Activated T-helper 1 cell treated with anti-CD3 and anti-CD28 coated beads, Interleukin-12 subunit alpha, Interleukin-12 subunit beta, Interleukin-2, Interleukin-4 antibody, amounts not matched to agents 30 ng/mL and 10 ng/mL and 1 ng/mL, durations not matched to agents 14 hours and 24 hours and 36 hours (primary cell): ENCODE data around the gene MYO1F. TPM values are rescaled to one million over a fixed set of nuclear protein-coding genes. Genes with fewer than 3 reads are reported as not detected.
A peak's percentile ranks its signal among the peaks of the same experiment; 100 is the strongest.

Source experiments
- DNase-seq: peaks from one replicate; pipeline ENCODE4 v3.0.0; 2021; ENCODE audit warnings: low spot score
- H3K27ac Mint-ChIP-seq: one replicate; pipeline ENCODE4 v1.8.0; 2021; ENCODE audit warnings: mild to moderate bottlenecking, mixed read lengths
- H3K27me3 Mint-ChIP-seq: one replicate; pipeline ENCODE4 v1.8.0; 2022; ENCODE audit warnings: mild to moderate bottlenecking, moderate library complexity, mixed read lengths; ENCODE audit not compliant: insufficient read depth
- H3K36me3 Mint-ChIP-seq: one replicate; pipeline ENCODE4 v1.8.0; 2021; ENCODE audit warnings: low read depth, mixed read lengths
- H3K4me1 Mint-ChIP-seq: one replicate; pipeline ENCODE4 v1.8.0; 2021; ENCODE audit warnings: low read depth, mixed read lengths
- H3K4me3 Mint-ChIP-seq: one replicate; pipeline ENCODE4 v1.8.0; 2021; ENCODE audit warnings: mild to moderate bottlenecking, moderate library complexity, mixed read lengths
- H3K9me3 Mint-ChIP-seq: one replicate; pipeline ENCODE4 v1.8.0; 2021; ENCODE audit warnings: mixed read lengths
- intact Hi-C: fragments of 100-400 bp; cut with micrococcal nuclease; formaldehyde crosslinking; loops from one replicate; pipeline ENCODE4 v1.15.1; 2024
- total RNA-seq: library from RNA; stranded (reverse); gene quantifications from 2 replicates; pipeline ENCODE4 v1.2.3, GENCODE V29; 2022

The MYO1F gene
- total RNA-seq, 1 donor from 2014 or later = 50.9 TPM

- no peaks in the 10 kb centered on the region for H3K9me3 Mint-ChIP-seq
- intact Hi-C loops = no loop called here
- peaks cover 53% of the 10 kb centered on the region for H3K36me3 Mint-ChIP-seq
- H3K4me3 Mint-ChIP-seq = no peak overlapping the region
- H3K27me3 Mint-ChIP-seq = no peaks in the 10 kb centered on the region
- no peak for DNase-seq
- peaks cover 36% of the 10 kb centered on the region for H3K4me1 Mint-ChIP-seq
- H3K27ac Mint-ChIP-seq = no peak overlapping the region
Measured at GRCh38 chr19:8475005-8475404, 102.2 kb downstream of the MYO1F start.

GRCh38 chr19:8473648-8474476 lies 103.4 kb downstream of the MYO1F start:
- H3K4me3 Mint-ChIP-seq = no peak overlapping the region
- H3K27me3 Mint-ChIP-seq = no peaks in the 10 kb centered on the region
- intact Hi-C loops = no loop called here
- H3K27ac Mint-ChIP-seq = peak overlapping the region; percentile 67
- peaks cover 43% of the 10 kb centered on the region for H3K4me1 Mint-ChIP-seq
- peaks cover 63% of the 10 kb centered on the region for H3K36me3 Mint-ChIP-seq
- H3K9me3 Mint-ChIP-seq = no peaks in the 10 kb centered on the region
- DNase-seq = no peak

Other genes starting within 250 kb of the MYO1F start
- gene KANK3, start 234.2 kb downstream of the MYO1F start, total RNA-seq = 0.86 and 1.4 TPM in 2 replicates
- gene ANGPTL4, start 213.3 kb downstream of the MYO1F start, total RNA-seq = 2.3 and 3.8 TPM in 2 replicates
- gene RAB11B, start 187.1 kb downstream of the MYO1F start, total RNA-seq = 75.1 and 81.0 TPM in 2 replicates
- gene MARCHF2, start 164.1 kb downstream of the MYO1F start, total RNA-seq = 8.1 and 9.6 TPM in 2 replicates
- 323 and 331 TPM in 2 replicates for gene HNRNPM, start 132.5 kb downstream of the MYO1F start, total RNA-seq
- 0.10 and 0.44 TPM in 2 replicates for gene PRAM1, start 74.8 kb downstream of the MYO1F start, total RNA-seq
- gene ZNF414, start 63.3 kb downstream of the MYO1F start, total RNA-seq = 22.1 and 23.6 TPM in 2 replicates
- 3.2 and 3.3 TPM in 2 replicates for gene ADAMTS10, start 33.3 kb upstream of the MYO1F start, total RNA-seq
- gene NFILZ, start 53.2 kb upstream of the MYO1F start, total RNA-seq = not detected in 2 replicates
- gene ACTL9, start 121.4 kb upstream of the MYO1F start, total RNA-seq = not detected in 2 replicates
- gene OR2Z1, start 144.2 kb upstream of the MYO1F start, total RNA-seq = not detected in 2 replicates